Kidney (tissue), 14 donors: Measurements from ENCODE around the gene LCN15. TPM values are rescaled to one million over a fixed set of nuclear protein-coding genes. Genes with fewer than 3 reads are reported as not detected.
"Not testable (repeated sequence)": the region's sequence is repeated elsewhere in the genome, so short reads cannot be mapped to it uniquely, and the experiment has no call there.

Experiments used
- DNase-seq, 5 donors: peaks; one replicate each; pipeline ENCODE4 v3.0.0-alpha.2; 2013 to 2020
- FAIRE-seq: peaks from 2 replicates; lab custom pipeline; 2012; peaks lifted over from hg19 to GRCh38; lab: Jason Lieb, UNC
- H3K27ac ChIP-seq, 2 donors: one replicate each; pipeline ENCODE4 v1.7.0; 2013; ENCODE audit warnings: low read depth in 2 of 2, low read length in 2 of 2, inconsistent platforms in 1 of 2
- H3K27me3 ChIP-seq: one replicate; pipeline ENCODE4 v1.7.1; 2013; ENCODE audit warnings: low read length, inconsistent platforms; ENCODE audit not compliant: control insufficient read depth, insufficient read depth
- H3K36me3 ChIP-seq, 3 donors: one replicate each; pipeline versions ENCODE4 v1.7.0 to v1.7.1; 2013; ENCODE audit warnings: low read length in 3 of 3, control low read depth in 1 of 3, inconsistent platforms in 1 of 3; ENCODE audit not compliant: insufficient read depth in 3 of 3, control insufficient read depth in 2 of 3
- H3K4me1 ChIP-seq, 3 donors: one replicate each; pipeline versions ENCODE4 v1.7.0 to v1.7.1; 2013; ENCODE audit warnings: low read length in 3 of 3, inconsistent platforms in 1 of 3, low read depth in 1 of 3; ENCODE audit not compliant: control insufficient read depth in 2 of 3, insufficient read depth in 2 of 3
- H3K4me3 ChIP-seq, 3 donors: one replicate each; pipeline versions ENCODE4 v1.7.0 to v1.8.1; 2013; ENCODE audit warnings: low read length in 3 of 3, control low read depth in 1 of 3, inconsistent platforms in 1 of 3
- H3K9ac ChIP-seq, 3 donors: one replicate each; pipeline versions ENCODE4 v1.7.0 to v1.7.1; 2013; ENCODE audit warnings: low read length in 3 of 3, control low read depth in 1 of 3, inconsistent platforms in 1 of 3
- H3K9me3 ChIP-seq, 3 donors: one replicate each; pipeline versions ENCODE4 v1.7.0 to v1.7.1; 2013; ENCODE audit warnings: low read length in 3 of 3, control low read depth in 1 of 3, inconsistent platforms in 1 of 3; ENCODE audit not compliant: control insufficient read depth in 2 of 3, insufficient read depth in 1 of 3
- intact Hi-C: fragments of 100-400 bp; cut with DNase I; formaldehyde crosslinking; loops from one replicate; pipeline ENCODE4 v1.11.1; 2022
- polyA plus RNA-seq: library from polyadenylated mRNA; stranded (reverse); fragments of 350-450 nt; fragmentation: Illumina TruSeq; extraction: RNeasy Lipid Tissue Mini Kit (QIAGEN cat#74804); gene quantifications from one replicate; pipeline ENCODE4 v1.2.3, GENCODE V29; 2014; ENCODE audit warnings: low read depth, low replicate concordance; ENCODE audit not compliant: insufficient read depth
- total RNA-seq: library from RNA; stranded (reverse); fragmentation: NEBNext Ultra II Directional; extraction: Animal tissue kit (Norgen Biotek cat#: 25700); gene quantifications from one replicate; pipeline ENCODE4 v1.2.1, GENCODE V29; 2021
- TF ChIP-seq, protein P1 (sequence below): IDR thresholded peaks from 3 replicates; pipeline ENCODE4 v1.5.1; 2012; ENCODE audit warnings: mild to moderate bottlenecking, moderate library complexity, borderline replicate concordance; ENCODE audit not compliant: insufficient read depth; ENCODE audit errors: extremely low read depth
- donor health status: control.
- donor health status: control.
- donor health status: control.
- donor health status: control.
- donor health status: control.
- donor health status: DM: yes; HTN: yes; CAD: no.
- donor health status: Normal renal cell carcinoma (clear cell type).

Gene LCN15
- total and polyA plus RNA-seq, 2 donors from 2014 or later: not detected

DNA sequence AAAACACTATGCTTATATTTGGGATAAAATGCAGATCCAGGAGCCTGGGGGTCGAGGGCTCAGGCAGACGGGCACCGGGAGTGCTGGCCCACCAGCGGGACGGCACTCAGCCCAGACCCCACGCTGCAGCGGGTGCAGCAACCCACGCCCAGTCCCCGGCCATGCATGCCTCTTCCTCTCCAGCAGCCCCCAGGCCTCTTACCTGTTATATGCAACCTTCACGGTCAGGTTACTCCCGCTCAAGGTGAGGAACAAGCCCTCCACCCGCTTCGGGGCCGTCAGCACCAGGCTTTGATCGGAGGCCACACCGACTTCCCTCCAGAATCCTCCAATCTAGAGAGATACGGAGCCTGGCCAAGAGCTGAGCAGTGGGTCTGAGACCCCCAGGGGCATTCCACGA, 7.5 kb downstream of the LCN15 start:
- H3K4me1 ChIP-seq: no peaks in the 10 kb centered on the region
- FAIRE-seq (no peak), DNase-seq (peak in 1 of 5 donors; percentile 16)
- no peak overlapping the region for H3K4me3 ChIP-seq
- no peaks in the 10 kb centered on the region for H3K27me3 ChIP-seq
- intact Hi-C loops: no loop called here
- peaks cover 0 to 8% (median 0%) of the 10 kb centered on the region in 3 donors for H3K9me3 ChIP-seq
- no peak overlapping the region for H3K9ac ChIP-seq
- no peak overlapping the region for H3K27ac ChIP-seq
- H3K36me3 ChIP-seq: no peaks in the 10 kb centered on the region
- TF ChIP-seq, protein P1, sequence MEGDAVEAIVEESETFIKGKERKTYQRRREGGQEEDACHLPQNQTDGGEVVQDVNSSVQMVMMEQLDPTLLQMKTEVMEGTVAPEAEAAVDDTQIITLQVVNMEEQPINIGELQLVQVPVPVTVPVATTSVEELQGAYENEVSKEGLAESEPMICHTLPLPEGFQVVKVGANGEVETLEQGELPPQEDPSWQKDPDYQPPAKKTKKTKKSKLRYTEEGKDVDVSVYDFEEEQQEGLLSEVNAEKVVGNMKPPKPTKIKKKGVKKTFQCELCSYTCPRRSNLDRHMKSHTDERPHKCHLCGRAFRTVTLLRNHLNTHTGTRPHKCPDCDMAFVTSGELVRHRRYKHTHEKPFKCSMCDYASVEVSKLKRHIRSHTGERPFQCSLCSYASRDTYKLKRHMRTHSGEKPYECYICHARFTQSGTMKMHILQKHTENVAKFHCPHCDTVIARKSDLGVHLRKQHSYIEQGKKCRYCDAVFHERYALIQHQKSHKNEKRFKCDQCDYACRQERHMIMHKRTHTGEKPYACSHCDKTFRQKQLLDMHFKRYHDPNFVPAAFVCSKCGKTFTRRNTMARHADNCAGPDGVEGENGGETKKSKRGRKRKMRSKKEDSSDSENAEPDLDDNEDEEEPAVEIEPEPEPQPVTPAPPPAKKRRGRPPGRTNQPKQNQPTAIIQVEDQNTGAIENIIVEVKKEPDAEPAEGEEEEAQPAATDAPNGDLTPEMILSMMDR: no peak

DNA sequence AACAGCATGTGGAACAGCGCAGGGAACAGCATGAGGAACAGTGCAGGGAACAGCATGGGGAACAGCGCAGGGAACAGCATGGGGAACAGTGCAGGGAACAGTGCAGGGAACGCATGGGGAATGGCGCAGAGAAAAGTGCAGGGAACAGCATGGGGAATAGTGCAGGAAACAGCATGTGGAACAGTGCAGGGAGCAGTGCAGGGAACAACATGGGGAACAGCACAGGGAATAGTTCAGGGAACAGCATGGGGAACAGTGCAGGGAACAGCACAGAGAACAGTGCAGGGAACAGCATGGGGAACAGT, 8.2 kb downstream of the LCN15 start:
- no peak for FAIRE-seq
- H3K27me3 ChIP-seq: no peaks in the 10 kb centered on the region
- no peaks in the 10 kb centered on the region for H3K4me1 ChIP-seq
- no peak overlapping the region for H3K4me3 ChIP-seq
- no peak for DNase-seq
- TF ChIP-seq, protein P1: no peak
- no peaks in the 10 kb centered on the region for H3K36me3 ChIP-seq
- H3K27ac ChIP-seq: no peak overlapping the region
- intact Hi-C loops: no loop called here
- H3K9me3 ChIP-seq: peaks cover 0 to 16% (median 0%) of the 10 kb centered on the region in 3 donors
- no peak overlapping the region for H3K9ac ChIP-seq

DNA sequence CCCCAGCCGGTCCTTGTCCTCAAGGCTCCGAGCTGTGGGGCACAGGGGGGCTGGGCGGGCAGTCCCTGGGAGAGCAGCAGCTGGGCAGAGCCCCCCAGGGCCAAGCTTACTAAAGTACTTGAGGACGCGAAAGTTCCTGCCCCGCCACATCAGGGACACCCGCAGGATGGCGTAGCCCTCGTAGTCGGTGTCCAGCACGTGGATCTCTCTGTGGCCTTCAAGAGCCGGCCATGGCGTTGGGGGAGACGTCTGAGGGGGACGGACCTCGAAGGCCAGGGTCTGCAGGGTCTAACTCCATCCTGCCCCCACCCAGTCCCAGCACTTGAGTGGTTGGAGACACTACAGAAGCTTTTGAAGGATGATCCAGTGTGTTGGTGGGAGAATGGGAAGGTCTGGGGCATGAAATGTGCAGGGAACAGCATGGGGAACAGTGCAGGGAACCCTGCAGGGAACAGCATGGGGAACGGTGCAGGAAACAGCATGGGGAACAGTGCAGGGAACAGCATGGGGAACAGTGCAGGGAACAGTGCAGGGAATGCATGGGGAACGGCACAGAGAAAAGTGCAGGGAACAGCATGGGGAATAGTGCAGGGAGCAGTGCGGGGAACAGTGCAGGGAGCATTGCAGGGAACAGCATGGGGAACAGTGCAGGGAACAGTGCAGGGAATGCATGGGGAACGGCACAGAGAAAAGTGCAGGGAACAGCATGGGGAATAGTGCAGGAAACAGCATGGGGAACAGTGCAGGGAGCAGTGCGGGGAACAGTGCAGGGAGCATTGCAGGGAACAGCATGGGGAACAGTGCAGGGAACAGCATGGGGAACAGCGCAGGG, 8.8 kb downstream of the LCN15 start:
- H3K27ac ChIP-seq, H3K4me3 ChIP-seq, intact Hi-C loops, H3K9ac ChIP-seq, FAIRE-seq, H3K4me1 ChIP-seq, H3K36me3 ChIP-seq, DNase-seq, H3K27me3 ChIP-seq: not testable (repeated sequence)
- H3K9me3 ChIP-seq: peaks cover 0 to 16% (median 0%) of the 10 kb centered on the region in 3 donors

DNA sequence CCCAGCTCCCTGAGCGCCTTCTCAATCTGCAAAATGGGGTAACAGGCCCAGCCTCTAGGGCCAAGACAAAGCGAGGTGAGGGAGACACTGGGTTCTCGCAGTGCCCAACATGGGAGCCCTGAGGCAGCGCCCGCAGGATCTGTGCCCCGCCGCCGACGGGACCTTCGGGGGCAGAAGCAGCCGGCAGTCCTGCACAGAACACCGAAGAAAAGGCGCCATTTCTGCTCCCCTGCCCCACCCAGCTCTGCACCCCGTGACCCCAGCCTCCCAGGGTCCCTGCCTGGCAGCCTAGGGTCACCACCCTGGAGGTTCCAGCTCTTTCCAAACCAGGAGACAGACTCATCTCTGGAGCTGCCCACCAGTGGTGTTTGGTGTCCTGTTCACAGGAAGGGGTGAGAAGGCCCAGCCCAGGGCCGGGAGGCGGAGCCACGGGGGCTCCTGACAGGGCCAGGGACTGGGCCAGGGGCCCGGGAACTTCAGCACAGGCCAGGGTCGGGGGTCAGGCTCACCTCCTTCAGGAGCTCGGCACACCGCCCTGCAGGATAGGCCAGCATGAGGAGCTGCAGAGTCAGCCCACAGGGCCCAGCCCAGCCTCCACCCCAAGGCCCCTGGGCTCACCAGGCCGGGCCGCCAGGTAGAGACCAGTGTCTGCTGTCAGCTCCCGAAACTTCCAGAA, 9.6 kb downstream of the LCN15 start:
- Histone ChIP-seq H3K9me3 (peaks cover 0 to 16% (median 0%) of the 10 kb centered on the region in 3 donors), H3K4me3 (no peak overlapping the region), H3K4me1 (no peaks in the 10 kb centered on the region), H3K27me3 (no peaks in the 10 kb centered on the region), H3K9ac (no peak overlapping the region), H3K36me3 (no peaks in the 10 kb centered on the region), H3K27ac (no peak overlapping the region)
- no peak for DNase-seq
- intact Hi-C loops: no loop called here
- TF ChIP-seq, protein P1: no peak
- no peak for FAIRE-seq
